PFSK-1 (cell line): Measurements from ENCODE around the gene SH2D5.

Experiments used
- POLR2AphosphoS5 ChIP-seq: IDR thresholded peaks from 2 replicates; pipeline ENCODE4 v1.6.1; 2012; ENCODE audit warnings: low read depth, mild to moderate bottlenecking, control low read depth, low read length, moderate library complexity
- TAF1 ChIP-seq: IDR thresholded peaks from 2 replicates; pipeline ENCODE4 v1.6.1; 2012; ENCODE audit warnings: low read length, control low read depth, borderline replicate concordance; ENCODE audit not compliant: insufficient read depth

GRCh38 chr1:20760322-20760721 is 27.8 kb upstream of the SH2D5 start:
- no peak for TF ChIP-seq TAF1
- no peak for TF ChIP-seq POLR2AphosphoS5
